Retinal pigment epithelial cell (primary cell): Measurements from ENCODE around the gene MND1.

ENCODE experiments used
- DNase-seq: peaks from one replicate; pipeline ENCODE4 v3.0.0-alpha.2; 2010; ENCODE audit warnings: low read depth
- H3K4me3 ChIP-seq: 2 replicates; pipeline ENCODE4 v1.5.1; 2011; ENCODE audit warnings: mild to moderate bottlenecking, low read length, control low read depth, moderate library complexity
- TF ChIP-seq, protein P1 (sequence below): conservative IDR thresholded peaks from 2 replicates; pipeline ENCODE4 v1.5.1; 2011; ENCODE audit warnings: low read depth, low read length, control low read depth, inconsistent platforms

The MND1 gene

DNA sequence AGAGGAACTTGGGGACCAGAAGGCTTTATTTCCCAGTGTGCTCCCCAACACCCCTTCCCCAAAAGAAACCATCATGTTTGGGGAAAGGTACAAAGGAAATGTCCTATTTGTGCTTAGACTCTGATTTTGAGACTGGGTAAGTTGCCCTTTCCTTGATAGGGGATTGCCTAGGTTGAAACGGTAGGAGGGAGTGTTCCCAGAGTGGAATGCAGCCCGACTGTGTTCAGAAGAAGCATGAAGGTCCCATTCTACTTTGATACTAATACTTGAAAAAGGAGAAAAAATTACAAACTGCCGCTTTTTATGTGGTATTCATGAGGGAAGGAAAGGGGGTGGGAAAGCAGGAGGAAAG lies 89.2 kb downstream of the MND1 start:
- no peak overlapping the region for H3K4me3 ChIP-seq
- TF ChIP-seq, protein P1, sequence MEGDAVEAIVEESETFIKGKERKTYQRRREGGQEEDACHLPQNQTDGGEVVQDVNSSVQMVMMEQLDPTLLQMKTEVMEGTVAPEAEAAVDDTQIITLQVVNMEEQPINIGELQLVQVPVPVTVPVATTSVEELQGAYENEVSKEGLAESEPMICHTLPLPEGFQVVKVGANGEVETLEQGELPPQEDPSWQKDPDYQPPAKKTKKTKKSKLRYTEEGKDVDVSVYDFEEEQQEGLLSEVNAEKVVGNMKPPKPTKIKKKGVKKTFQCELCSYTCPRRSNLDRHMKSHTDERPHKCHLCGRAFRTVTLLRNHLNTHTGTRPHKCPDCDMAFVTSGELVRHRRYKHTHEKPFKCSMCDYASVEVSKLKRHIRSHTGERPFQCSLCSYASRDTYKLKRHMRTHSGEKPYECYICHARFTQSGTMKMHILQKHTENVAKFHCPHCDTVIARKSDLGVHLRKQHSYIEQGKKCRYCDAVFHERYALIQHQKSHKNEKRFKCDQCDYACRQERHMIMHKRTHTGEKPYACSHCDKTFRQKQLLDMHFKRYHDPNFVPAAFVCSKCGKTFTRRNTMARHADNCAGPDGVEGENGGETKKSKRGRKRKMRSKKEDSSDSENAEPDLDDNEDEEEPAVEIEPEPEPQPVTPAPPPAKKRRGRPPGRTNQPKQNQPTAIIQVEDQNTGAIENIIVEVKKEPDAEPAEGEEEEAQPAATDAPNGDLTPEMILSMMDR = no peak
- no peak for DNase-seq

DNA sequence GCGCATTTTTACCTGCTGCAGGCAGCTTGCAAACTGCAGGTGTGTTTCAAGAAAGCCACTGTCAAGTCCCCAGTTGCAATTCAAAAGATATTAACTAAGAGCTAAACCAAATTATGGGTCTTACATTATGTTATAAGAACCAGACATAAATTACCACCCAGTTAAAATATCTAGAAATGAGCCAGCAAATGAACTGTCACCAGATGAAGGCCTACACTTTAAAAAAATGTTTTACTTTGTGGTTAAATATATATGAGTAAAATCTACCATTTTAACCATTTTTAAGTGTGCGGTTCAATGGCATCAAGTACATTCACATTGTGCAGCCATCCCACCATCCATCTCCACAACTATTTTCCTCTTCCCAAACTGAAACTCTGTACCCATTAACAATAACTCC lies 89.7 kb downstream of the MND1 start:
- no peak overlapping the region for H3K4me3 ChIP-seq
- TF ChIP-seq, protein P1 = no peak
- no peak for DNase-seq

DNA sequence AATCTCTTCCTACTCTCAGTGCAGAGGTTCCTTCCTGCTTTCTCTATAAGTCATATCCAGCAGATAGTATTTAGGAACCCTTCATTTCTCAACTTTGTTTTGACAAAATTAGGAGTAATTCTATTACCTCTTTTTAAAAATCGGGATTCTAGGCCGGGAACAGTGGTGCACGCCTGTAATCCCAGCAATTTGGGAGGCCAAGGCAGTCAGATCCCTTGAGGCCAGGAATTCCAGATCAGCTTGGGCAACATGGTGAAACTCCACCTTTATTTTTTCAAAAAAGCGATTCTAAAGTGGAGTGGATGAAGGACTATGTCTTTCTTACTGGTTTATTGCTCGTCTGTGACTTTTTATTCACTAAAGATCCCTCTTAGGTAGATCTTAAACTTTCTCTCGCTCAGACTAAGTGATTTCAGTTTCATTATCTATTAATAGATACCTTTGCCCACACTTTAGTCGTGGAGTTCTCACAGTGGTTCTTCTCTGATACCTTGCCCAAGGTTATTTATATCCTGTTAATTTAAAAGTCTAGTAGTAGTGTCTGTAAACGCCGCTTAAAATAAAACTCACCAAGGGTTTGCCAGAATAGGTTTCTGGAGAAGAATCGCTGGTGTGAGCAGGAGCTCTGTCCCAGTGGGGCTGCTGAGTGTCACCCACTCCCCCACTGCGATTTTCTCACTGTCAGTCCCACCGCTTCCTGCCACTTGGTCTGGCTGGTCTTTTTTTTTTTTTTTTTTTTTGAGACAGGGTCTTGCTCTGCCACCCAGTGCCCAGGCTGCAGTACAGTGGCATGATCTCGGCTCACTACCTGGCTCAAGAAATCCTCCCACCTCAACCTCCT lies 94.6 kb downstream of the MND1 start:
- TF ChIP-seq, protein P1 = no peak
- DNase-seq = no peak
- no peak overlapping the region for H3K4me3 ChIP-seq

DNA sequence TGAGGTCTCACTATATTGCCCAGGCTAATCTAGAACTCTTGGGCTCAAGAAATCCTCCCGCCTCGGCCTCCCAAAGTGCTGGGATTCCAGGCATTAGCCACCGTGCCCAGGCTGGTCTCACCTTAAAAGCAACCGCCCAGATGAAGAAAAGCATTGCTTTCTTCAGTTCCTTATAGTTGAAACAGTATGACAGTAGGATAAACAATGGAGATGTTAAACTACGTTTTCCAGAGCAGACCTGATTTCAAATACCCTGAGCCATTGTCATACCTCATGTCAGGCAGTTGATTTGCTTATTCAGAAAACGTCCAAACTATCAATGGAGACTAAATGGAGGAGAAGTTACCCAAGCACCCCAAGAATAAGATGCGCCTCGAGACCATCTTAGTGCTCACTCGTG lies 95.3 kb downstream of the MND1 start:
- TF ChIP-seq, protein P1 = no peak
- DNase-seq = no peak
- H3K4me3 ChIP-seq = no peak overlapping the region

DNA sequence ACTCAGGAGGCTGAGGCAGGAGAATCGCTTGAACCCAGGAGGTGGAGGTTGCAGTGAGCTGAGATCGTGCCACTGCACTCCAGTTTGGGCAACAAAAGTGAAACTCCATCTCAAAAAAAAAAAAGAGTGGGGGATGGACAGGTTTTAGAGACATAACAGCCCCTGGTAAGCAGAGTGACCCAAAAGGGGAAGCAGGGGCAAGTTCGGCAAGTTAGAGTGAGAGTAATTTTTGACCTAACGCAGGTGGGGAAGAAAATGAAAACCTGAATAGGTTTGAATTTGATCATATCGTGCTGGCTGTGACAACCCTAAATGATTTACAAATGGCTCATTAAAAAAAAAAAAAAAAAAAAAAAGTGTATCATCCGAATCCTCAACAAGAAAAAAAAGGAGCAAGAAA lies 96.0 kb downstream of the MND1 start:
- TF ChIP-seq, protein P1 = no peak
- no peak for DNase-seq
- H3K4me3 ChIP-seq = no peak overlapping the region

DNA sequence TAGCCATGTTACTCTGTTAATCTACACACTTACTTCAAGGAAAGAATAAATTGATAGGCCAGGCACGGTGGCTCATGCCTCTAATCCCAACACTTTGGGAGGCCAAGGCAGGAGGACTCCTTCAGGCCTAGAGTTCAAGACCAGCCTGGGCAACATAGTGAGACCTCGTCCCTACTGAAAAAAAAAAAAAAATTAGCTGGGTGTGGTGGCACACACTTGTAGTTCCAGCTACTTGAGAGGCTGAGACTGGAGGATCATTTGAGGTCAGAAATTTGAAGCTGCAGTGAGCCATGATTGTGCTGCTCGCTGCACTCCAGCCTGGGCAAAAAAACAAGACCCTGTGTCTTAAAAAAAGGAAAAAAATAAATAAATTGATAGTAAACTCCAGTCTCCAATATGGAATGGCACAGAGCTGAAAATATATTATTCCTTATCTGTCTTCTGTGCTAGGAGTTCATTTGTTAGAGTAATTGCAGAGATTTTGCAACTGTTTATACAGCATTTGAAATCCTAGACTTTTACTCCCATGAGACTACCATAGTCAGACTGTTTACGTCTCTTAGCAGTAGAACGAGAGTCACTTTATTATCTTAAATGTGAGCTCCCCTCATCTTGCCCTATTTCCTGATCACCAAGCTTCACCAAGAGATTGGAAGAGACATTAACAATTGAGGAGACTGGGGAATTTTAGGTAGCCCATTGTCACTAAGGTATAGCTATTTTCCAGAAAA lies 102.9 kb downstream of the MND1 start:
- no peak overlapping the region for H3K4me3 ChIP-seq
- DNase-seq = no peak
- TF ChIP-seq, protein P1 = no peak
